H1 (cell line): ENCODE data around the gene CHN2. TPM values are rescaled to one million over a fixed set of nuclear protein-coding genes. Genes with fewer than 3 reads are reported as not detected.

Source experiments
- KDM5A ChIP-seq: fragments of 200-600 bp; IDR thresholded peaks from 2 replicates; pipeline ENCODE4 v1.7.1; 2012; ENCODE audit warnings: mild to moderate bottlenecking, low read length, inconsistent platforms, mixed read lengths
- POLR2AphosphoS5 ChIP-seq: IDR thresholded peaks from 2 replicates; pipeline ENCODE4 v1.6.1; 2011; ENCODE audit warnings: low read depth, low read length
- polyA plus RNA-seq, 7 experiments: library from polyadenylated mRNA; depleted of rRNA in 3 of 7; stranded (reverse) in 5 of 7; unstranded in 2 of 7; fragments of >200 nt in 5 of 7; fragments of 200-250 nt in 2 of 7; gene quantifications; 1 replicate in 5 of 7; 2 replicates in 1 of 7; 4 replicates in 1 of 7; pipeline versions ENCODE4 v1.2.1 to v1.2.3, GENCODE V29; 2011 to 2013; ENCODE audit warnings: missing spikeins in 2 of 7, mixed read lengths in 2 of 7
- total RNA-seq: library from RNA; stranded (reverse); fragmentation: NEBNext Ultra II Directional; extraction: Animal tissue kit (Norgen Biotek cat#: 25700); gene quantifications from 2 replicates; pipeline ENCODE4 v1.2.1, GENCODE V29; 2021
- TF ChIP-seq, protein P1 (sequence below): fragments of 300-600 bp; sonication (generic); IDR thresholded peaks from 2 replicates; pipeline ENCODE4 v1.7.1; 2012; ENCODE audit warnings: low read length, moderate library complexity, mild to moderate bottlenecking, inconsistent platforms; ENCODE audit not compliant: insufficient replicate concordance

Gene CHN2
- total and polyA plus RNA-seq, 2 of the 8 experiments (the other 6 are each of a cell fraction or from before 2014, with no cell fraction given), result 2.9 to 4.8 TPM

DNA sequence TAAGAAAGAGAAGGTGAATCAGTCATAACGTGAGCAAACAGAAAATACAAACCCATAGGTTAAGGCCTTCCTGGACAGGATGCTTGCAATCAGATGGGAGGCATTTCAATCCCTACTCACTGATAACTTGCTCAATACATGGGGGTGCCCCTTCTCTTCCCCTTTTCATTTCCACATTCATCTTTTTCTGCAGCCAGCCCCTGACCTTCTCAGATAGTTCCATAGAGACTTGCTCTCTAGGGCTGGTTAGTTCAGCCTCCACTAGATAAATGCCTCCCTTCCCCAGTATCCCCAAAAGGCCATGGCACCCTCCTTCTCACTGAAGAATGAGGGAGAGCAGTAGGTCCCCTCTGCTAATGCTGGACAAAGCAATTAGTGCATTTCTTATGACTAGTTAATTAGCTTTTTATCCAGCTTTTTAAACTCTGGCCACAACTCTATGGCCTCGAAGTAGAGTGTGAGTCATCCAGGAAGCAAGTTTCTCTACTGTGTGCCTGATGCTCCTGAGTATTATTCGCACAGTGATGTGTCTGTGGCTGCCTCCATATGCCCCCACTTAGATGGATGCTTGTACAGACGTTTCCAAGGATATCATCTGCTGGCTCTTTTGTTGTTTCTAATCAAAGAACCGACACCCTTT is 12.7 kb downstream of the CHN2 start (continued):
- TF ChIP-seq, protein P1, sequence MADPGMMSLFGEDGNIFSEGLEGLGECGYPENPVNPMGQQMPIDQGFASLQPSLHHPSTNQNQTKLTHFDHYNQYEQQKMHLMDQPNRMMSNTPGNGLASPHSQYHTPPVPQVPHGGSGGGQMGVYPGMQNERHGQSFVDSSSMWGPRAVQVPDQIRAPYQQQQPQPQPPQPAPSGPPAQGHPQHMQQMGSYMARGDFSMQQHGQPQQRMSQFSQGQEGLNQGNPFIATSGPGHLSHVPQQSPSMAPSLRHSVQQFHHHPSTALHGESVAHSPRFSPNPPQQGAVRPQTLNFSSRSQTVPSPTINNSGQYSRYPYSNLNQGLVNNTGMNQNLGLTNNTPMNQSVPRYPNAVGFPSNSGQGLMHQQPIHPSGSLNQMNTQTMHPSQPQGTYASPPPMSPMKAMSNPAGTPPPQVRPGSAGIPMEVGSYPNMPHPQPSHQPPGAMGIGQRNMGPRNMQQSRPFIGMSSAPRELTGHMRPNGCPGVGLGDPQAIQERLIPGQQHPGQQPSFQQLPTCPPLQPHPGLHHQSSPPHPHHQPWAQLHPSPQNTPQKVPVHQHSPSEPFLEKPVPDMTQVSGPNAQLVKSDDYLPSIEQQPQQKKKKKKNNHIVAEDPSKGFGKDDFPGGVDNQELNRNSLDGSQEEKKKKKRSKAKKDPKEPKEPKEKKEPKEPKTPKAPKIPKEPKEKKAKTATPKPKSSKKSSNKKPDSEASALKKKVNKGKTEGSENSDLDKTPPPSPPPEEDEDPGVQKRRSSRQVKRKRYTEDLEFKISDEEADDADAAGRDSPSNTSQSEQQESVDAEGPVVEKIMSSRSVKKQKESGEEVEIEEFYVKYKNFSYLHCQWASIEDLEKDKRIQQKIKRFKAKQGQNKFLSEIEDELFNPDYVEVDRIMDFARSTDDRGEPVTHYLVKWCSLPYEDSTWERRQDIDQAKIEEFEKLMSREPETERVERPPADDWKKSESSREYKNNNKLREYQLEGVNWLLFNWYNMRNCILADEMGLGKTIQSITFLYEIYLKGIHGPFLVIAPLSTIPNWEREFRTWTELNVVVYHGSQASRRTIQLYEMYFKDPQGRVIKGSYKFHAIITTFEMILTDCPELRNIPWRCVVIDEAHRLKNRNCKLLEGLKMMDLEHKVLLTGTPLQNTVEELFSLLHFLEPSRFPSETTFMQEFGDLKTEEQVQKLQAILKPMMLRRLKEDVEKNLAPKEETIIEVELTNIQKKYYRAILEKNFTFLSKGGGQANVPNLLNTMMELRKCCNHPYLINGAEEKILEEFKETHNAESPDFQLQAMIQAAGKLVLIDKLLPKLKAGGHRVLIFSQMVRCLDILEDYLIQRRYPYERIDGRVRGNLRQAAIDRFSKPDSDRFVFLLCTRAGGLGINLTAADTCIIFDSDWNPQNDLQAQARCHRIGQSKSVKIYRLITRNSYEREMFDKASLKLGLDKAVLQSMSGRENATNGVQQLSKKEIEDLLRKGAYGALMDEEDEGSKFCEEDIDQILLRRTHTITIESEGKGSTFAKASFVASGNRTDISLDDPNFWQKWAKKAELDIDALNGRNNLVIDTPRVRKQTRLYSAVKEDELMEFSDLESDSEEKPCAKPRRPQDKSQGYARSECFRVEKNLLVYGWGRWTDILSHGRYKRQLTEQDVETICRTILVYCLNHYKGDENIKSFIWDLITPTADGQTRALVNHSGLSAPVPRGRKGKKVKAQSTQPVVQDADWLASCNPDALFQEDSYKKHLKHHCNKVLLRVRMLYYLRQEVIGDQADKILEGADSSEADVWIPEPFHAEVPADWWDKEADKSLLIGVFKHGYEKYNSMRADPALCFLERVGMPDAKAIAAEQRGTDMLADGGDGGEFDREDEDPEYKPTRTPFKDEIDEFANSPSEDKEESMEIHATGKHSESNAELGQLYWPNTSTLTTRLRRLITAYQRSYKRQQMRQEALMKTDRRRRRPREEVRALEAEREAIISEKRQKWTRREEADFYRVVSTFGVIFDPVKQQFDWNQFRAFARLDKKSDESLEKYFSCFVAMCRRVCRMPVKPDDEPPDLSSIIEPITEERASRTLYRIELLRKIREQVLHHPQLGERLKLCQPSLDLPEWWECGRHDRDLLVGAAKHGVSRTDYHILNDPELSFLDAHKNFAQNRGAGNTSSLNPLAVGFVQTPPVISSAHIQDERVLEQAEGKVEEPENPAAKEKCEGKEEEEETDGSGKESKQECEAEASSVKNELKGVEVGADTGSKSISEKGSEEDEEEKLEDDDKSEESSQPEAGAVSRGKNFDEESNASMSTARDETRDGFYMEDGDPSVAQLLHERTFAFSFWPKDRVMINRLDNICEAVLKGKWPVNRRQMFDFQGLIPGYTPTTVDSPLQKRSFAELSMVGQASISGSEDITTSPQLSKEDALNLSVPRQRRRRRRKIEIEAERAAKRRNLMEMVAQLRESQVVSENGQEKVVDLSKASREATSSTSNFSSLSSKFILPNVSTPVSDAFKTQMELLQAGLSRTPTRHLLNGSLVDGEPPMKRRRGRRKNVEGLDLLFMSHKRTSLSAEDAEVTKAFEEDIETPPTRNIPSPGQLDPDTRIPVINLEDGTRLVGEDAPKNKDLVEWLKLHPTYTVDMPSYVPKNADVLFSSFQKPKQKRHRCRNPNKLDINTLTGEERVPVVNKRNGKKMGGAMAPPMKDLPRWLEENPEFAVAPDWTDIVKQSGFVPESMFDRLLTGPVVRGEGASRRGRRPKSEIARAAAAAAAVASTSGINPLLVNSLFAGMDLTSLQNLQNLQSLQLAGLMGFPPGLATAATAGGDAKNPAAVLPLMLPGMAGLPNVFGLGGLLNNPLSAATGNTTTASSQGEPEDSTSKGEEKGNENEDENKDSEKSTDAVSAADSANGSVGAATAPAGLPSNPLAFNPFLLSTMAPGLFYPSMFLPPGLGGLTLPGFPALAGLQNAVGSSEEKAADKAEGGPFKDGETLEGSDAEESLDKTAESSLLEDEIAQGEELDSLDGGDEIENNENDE, result no peak
- TF ChIP-seq KDM5A (no peak), POLR2AphosphoS5 (no peak)
